NCI-H345 (cell line): ENCODE data around the gene DTNBP1.

Experiments
- DNase-seq: peaks from one replicate; lab custom pipeline; 2025; lab: John Stamatoyannopoulos, UW

DTNBP1 gene

GRCh38 chr6:15513801-15514711 is 148.8 kb downstream of the DTNBP1 start:
- DNase-seq = no peak

DNA sequence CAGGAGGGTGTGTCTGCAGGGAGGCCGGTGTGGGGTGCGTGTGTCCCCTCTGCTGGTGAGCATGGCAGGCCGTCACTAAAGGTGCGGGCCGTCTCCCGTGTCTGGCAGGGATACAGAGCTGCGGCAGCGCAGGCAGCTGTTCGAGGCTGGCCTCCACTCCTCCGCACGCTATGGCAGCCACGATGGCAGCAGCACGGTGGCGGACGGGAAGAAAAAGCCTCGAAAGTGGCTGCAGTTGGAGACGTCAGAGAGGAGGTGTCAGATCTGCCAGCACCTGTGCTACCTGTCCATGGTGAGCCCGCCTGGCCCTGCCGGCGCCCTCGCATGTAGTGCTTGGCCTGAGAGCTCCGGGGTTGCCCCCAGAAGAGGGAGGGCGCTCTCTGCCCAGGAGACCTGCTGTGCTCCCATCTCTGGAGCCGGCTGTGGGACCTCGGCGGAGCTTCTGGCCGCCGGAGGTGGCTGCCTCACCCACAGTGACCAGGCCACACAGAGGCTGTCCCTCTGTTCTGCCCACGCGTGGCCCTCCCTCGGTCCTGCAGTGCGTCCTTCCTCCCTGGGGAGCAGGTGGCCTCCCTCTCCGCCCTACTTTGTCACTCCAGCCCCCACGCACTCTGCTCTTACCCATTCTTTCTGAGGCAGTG is 149.6 kb downstream of the DTNBP1 start:
- DNase-seq = no peak

DNA sequence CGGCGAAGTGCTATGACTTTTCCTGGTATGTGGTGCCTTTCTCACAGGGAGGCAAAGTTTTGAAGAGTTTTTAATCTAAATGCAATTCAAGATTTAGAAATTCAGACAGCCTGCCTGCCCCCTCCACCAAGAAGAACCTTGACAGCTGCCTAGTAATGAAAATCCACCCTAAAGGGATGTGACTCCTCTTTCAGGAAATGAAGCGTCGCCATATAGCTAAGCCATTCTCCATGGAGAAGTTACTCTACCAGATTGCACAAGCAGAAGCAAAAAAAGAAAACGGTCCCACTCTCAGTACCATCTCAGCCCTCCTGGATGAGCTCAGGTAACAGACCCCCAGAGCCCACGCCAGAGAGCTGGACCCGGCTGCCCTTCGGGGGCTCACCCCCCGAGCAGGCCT is 150.1 kb downstream of the DTNBP1 start:
- no peak for DNase-seq

GRCh38 chr6:15512126-15512525 is 150.7 kb downstream of the DTNBP1 start:
- no peak for DNase-seq

GRCh38 chr6:15511248-15512125 is 151.3 kb downstream of the DTNBP1 start:
- no peak for DNase-seq

GRCh38 chr6:15510536-15511247 is 152.1 kb downstream of the DTNBP1 start:
- no peak for DNase-seq

DNA sequence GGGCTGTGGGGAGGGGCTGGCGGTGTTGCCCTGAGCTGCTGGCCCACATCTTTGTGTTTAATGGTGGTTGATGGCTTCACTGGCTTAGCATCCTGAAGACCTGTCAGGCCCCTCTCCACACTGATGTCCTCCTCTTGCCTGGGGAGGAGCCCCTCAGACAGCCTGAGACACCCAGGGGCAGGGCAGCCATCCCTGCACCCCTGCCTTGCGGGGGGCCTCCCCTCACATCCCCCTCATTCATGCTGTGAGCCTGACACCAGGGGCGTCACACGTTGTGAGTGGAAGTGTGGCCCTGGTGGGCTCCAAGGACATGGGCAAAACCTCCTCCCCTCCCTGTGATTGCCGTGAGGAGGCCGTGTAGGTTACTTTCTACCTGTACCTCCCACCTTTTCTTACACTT is 152.7 kb downstream of the DTNBP1 start:
- DNase-seq = no peak

DNA sequence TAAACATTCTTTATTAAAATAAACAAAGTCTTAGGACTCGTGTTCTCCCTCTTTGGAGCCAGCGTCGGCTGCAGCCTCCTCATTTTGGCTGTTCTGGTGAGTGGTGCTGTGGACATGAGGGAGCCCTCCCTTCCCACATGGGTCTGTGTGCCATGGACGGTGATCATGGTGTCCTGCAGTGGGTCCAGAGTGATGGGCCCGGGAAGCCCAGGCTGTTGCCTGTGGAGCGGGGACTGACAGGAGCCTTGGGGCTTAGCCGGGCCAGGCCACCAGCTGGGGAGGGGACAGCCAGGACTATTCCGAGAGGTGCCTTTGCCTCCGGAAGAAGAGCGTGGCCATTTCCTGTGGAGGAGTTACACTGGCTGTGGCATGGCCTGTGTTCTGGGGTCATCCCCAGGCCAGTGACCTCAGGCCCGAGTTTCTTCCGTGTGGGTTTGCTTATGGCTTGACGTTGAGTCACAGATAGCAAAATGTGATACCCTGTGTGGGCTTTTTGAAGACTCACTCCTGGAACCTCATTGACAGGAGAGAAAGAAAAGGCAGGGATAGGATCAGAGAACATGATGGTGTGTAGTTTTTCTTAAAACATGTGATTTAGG is 153.4 kb downstream of the DTNBP1 start:
- no peak for DNase-seq

DNA sequence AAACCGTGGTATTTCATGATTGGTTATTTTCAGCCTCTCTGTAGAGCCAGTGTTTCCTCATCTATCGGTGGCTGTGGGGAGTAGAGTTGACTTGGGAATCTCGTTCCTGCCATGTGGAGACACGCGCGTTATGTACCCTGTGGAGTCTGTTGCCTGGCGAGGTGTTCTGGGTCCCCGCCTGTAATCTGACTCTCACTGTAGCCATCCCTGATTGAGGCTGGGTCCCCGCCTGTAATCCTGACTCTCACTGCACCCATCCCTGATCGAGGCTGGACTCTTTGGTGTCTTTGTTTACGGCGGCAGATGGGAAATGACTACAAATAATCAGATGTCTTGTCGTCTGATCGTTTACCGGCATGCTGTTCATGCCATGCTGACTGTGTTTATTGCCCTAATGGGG is 153.9 kb downstream of the DTNBP1 start:
- no peak for DNase-seq

DNA sequence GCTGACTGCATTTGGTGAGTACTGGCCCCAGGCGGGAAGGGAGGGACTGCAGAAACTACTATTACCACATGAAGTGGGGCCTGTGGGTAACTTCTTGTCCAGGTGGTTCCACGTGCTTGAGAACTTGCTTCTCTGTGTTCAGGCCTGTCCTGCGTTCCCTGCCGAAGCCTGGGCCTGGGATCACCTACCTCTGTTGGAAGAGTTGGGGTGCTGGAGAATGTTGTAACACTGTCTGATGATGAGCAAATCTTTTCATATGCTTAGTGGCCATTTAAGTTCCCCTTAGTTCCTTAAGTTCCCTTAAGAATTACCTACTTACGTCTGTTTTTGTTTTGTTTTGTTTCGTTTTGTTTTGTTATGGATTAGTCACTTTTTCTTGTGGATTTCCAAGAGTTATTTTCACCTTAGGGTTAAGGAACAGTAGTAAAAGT is 154.4 kb downstream of the DTNBP1 start:
- DNase-seq = no peak

DNA sequence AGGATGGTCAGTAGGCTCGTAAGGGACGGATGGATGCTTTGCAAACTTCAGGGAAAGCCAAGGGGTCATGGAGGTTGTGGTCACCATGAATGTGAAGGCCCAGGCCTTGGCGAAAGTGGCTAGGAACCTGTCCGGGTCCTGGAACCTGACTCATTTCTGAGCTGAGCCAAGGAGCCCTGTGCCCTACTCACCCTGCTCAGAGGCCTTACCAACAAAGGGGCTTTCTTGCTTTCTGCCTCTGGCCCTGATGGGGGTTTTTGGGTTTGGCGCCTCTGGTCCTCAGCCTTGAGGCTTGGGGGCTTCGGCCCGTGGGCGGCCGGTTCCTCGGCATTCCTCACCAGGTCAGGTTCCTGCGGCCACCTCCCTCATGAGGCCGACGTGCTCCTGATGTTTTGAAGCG is 155.1 kb downstream of the DTNBP1 start:
- no peak for DNase-seq

- no peak for DNase-seq
Observed at GRCh38 chr6:15507221-15507620, 155.6 kb downstream of the DTNBP1 start.

- DNase-seq = no peak
Observed at GRCh38 chr6:15506066-15506465, 156.8 kb downstream of the DTNBP1 start.

- DNase-seq = no peak
Observed at GRCh38 chr6:15505463-15505918, 157.3 kb downstream of the DTNBP1 start.

DNA sequence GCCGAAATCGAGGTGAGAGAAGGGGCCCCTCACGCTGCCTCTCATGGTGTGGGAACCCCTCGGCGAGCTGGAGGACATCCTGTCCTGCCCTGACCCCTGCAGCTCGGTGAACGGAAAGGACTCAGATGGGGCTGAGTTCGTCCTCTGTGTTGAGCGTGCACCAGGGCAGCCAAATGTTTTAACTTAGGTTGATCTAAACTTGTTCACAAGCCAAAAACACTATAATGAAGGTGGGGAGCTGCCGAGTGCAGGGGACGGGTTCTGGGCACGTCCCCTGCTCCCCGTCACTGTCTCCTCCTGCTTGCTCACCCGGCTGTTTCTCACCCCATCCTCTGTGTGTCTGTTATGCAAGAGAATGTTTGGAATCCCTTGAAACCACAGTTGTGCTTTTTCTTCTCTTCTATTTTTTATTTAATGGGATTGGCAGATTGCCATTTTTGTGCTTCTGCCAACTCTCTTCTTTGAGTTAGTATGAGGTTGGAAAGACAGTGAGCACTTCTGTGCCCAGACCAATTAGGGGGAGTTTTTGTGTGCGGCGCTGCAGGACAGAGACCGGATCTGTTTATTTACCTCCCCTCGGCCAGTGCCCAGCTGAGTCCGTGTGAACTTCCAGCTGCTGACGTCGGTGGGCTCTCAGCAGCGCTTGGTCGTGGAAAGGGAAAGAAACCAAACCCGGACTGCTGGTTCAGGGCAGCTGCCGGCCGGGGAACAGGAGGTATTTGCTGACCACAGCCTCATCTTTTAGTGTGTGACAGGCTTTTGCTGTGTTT is 158.1 kb downstream of the DTNBP1 start:
- DNase-seq = peak; percentile 45

DNA sequence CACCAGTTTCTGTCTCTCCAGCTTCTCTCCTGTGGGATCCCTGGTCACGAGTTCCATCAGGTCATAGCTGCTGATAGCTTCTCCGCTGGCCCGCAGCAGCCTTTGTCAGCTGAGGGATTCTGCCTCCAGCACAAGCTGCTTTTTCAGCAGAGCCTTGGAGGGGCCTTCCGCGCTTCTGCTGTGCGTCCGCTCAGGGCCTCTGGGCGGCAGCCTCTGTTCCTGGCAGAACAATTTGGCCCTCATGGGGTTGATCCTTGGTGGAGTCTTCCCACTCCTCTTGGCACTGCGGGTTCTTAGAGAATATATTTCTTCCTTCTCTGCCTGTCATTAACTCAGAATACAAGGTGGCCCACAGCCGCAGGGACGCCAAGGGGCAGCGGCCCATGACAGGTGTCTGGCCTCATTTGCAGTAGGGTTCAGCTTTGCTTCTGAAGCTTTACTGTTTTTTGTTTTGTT is 158.8 kb downstream of the DTNBP1 start:
- no peak for DNase-seq

GRCh38 chr6:15503346-15503680 is 159.5 kb downstream of the DTNBP1 start:
- DNase-seq = no peak

DNA sequence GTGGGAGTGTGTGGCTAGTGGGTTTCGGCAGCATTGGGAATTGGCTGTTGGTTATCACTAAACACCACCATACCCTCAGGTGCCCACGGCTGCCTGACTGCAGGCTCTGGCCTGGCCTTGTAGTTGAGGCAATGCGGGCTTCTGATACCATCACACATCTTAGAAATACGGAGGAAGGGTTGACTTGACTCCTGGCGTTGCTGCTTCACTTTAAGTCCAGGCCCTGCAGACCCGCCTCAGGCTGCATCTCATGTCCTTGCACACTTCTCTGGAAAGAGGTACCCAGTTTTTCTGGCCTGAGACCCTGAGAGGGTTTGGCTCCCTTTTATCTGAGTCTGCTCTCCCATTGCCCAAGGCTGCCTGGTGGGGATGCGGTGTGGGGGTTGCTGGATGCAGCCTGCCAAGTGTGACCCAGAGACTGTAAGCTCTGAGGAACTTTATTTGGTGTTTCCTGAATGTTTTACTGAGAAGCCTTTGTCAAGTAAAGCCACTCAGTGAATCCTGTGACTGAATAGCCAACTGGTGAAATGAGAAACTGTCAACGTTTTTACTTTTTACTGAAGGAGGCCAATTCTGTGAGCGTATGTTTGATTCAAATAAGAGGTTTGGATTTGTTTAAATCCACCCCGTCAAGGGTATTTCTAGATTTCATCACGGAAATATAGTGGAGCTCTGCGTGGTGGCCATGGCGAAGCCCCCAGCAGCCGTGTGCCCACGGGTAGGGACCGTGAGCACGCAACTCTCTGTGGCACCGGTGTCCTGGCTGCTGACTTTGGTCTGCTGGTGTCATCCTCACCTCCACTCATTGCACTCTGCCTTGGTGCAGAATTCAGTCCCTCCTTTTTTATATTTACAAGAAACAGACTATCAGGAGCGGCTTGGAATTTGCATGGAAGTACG is 160.1 kb downstream of the DTNBP1 start:
- DNase-seq = no peak

DNA sequence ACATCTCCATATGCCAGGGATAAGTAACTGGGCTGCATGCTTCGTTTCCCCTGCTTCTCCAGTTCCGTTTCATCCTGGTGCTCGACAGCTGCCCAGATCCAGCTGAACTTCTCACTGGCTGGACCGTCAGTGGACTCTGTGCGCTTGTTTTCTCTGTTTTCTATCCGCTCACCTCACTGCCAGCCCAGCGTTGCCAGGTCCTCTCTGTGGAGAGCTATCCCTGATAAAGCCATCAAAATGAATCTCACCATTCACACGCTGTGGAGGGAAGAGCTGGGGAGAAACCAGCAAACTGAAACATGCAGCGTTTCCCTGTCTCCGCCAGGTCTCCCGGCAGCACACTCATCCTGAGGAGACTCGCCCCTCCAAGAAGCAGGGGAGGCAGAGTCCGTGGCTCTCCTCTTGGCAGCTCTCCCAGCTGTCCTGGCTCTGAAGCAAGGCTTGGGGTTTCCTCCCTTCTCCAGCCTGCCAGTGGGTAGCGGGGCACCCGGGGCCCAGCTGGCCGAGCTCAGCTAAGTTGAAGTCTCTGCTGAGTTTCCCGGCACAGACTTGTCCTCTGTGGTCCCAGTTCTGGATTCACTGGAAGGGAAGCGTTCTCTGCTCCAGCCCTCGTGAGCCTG is 160.9 kb downstream of the DTNBP1 start:
- DNase-seq = no peak
